ENCODE measurements around the gene PCGF1.

Gene PCGF1

DNA sequence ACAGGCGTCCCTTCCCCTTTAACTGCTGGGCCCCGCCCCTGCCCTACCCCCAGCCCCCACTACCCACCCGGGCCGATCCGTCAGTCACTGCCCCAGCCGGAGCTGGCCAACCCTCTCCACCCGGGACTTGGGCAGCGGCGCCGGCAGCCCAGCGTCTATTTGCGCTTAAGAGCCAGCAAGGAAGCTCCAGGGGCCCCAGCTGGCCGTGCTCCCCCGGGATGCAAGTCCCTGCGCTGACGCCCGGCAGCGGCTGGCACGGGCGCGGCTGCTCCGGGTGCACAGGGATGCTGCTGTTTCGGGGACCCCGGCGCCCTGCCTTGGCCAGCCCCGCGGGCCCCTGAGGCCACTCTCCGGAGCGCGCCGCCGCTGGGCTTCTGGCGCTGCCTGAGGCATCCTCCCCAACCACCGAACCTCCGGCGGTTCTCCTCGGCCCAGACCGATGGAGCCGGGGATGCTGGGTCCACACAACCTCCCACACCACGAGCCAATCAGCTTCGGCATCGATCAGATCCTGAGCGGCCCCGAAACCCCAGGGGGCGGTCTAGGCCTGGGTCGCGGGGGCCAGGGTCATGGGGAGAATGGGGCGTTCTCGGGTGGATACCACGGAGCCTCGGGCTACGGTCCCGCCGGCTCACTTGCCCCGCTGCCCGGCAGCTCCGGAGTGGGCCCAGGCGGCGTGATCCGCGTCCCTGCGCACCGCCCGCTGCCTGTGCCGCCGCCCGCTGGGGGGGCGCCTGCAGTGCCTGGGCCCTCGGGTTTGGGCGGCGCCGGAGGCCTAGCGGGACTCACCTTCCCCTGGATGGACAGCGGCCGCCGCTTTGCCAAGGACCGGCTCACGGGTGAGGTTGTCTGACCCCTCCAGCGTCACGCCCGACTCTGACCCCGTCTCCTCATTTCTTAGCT lies 7.1 kb upstream of the PCGF1 start, which contains the start of gene TLX2:
Gene TLX2 (plus strand): TSS at position 83 of the 903 bp plus-strand sequence. CDS start 357 bp downstream, at position 440.
- DNase-seq: no peak

DNA sequence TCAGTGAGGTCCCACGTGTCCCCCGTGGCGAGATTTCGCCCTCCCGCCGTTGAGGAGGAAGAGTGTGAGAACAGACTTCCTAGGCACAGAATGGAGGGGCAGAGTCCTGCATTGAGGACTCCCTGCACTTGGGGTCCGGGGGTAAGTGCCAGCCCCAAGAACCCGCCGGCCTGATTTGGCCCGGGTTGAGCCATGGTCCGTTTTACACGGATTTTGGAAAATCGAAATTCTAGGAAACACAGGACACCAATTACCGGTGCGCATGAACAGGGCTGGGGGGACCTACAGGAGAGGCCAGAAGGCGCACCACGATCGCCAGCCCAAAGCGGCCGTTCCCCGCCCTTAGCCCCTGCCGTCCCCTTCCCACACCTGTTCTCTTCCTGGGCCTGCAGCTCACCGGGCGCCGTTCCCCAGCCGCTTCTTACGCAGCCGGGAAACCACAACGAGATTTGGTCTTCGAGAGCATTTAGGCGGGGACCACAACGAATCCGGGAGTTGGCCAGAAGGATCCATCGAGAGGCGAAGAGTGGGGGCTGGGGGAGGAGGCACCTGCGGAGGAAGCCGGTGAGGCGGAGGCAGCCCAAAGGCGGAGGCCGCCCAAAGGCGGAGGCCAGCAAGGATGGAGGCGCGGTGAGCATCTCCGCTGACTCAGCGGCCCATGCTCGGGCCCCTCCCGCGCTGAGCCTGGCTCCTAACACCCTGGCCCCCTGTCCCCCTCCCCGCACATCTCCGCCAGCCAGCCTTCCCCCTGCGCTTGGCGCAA lies 6.3 kb upstream of the PCGF1 start:
- DNase-seq: no peak

DNA sequence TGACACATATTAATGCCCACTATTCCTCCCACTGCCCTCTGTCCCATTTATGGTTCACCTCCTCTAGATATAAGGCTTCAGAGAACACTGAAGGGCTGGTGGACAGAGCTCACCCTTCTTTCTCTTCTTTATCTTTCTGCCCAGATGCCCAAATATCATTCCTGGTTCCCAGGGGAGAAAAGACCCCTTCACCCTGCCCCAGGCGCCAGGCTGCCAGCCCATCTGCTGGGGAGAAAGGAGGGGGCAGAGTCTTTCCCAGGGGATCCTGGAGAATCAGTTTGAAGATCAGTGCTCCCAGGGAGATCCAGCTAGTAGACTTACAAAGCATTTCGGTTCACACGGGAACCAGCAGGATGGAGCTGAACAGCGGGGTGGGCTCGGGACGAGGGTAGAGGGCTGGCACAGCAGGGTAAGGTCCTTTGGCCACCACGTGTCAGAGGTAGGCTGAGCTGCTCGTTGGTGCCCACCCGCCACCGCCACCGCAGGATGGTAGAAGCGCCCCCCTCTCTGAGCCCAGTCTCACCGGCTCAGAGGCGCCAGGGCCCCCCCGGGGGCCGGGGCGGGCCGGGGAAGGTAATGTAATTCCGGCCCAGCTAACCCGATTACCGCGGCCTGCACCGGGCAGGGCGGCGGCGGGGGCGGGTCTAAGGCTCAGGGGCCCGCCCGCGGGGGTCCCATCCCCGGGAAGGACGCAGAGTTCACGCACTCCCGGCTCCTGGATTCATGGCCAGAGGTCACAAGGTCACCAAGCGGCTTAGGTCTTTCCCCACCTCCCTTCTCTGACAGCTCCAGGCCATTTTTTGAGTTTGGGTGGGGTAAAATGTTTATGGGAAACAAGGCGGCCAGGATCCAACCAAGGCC lies 5.5 kb upstream of the PCGF1 start:
- DNase-seq: no peak

DNA sequence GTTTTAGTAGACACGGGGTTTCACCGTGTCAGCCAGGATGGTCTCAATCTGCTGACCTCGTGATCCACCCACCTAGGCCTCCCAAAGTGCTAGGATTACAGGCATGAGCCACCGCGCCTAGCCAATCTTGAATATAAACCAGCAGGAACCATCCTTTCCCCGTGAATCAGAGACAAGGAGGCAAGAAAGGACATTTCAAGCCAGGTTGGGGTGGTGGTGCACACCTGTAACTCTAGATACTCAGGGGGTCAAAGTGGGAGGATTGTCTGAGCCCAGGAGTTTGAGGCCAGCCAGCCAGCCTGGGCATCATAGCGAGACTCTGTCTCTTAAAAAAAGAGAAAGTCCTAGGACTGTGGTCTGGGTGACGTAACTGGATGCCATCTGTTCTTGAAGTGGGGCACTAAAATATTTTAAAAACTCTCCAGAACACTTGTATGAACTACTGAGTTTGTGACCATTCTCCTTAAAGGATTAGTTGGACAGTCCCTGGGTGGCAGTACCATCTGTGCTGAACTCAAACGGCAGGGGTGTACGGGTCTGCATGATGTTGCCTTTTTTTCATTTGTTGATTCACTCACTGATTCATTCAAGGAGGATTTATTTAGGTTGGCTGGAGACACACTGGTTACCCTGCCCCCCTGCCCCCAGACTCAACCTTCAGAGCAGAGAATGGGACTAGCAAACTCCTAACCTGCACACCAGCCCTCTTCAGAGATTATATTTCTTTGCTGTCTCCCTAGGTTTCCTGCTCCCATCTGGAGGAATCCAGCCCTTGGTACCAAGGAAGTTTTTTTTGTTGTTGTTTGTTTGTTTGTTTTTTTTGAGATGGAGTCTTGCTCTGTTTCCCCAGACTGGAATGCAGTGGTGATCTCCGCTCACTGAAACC lies 3.9 kb upstream of the PCGF1 start:
- no peak for DNase-seq

DNA sequence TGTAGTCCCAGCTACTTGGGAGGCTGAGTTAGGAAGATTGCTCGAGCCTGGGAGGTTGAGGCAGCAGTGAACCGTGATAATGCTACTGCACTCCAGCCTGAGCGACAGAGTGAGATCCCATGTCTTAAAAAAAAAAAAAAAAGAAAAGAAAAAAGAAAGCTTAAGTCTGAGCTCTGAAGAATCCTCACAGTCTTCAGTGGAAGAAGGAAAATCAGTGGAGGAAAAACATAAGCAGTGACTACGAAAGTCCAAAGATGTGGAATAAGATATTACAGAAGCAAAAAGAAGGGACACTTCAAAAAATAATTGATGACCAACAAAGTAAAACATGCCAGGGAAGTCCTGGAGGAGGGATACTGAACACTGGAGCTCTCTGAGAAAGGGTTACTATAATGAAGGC lies 2.8 kb upstream of the PCGF1 start:
- no peak for DNase-seq

DNA sequence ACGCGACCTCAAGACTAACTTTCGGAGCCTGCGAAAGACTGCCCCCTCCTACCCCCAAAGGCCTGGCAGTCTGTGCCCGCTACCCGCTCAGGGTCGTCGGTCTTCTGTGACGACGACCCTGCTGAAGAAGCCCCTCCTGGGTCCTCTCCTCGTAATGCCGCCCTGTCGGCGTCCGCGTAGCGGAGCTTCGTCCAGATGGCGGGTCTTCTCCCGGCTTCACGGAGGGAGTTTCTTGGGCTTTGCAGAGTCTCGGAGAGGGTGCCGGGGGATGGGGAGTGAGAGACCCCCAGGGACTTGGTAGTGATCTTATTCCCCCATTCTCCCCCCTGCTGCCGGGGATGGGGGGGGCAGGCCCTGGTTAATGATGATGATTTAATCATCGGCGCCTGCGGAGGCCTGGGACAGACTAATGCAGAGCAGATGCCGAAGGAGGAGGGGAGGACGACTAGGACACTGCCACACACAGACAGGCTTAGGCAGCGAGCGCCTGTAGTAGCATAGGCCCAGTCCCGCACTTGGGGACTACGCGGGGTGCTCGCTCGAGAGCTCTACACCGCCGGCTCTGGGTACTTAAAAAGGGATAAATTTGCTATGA lies 528 bp upstream of the PCGF1 start:
- no peak for DNase-seq

DNA sequence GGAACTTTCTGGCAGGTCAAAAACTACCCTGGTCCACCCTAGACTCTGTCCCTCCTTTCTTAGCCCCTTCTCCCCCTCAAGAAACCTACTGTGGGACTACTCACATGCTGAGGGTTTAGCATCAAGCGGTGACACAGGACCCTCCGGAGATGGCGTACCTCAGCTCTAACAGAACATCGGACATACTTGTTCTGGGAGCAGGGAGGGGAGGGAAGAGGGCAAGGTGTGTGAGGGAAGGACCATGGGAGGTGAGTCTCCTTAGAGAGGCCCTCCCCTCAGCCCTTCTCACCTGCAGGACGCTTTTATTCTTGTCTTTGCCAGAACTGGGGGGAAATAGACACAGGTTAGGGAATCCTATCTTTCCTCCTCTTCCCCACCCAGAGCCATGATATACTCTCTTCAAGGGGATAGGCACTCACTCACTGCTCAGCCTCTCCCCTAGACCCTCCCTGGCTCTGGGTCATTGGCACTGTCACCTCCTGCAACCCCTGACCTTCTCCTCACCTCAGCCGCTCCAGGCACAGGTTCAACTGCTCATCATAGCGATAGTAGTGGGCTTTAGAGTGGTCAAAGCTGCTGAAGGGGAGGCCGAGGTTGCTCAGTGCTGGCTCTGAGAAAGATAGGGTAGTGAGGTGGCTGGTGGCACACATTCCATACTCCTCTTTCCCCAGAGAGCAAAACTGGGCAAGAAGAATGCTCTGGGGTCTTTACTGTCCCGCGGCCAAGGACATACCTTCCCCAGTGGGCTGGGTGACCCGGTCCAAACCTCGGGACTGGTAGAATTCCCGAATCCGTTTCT lies 1.8 kb downstream of the PCGF1 start:
- DNase-seq: no peak

DNA sequence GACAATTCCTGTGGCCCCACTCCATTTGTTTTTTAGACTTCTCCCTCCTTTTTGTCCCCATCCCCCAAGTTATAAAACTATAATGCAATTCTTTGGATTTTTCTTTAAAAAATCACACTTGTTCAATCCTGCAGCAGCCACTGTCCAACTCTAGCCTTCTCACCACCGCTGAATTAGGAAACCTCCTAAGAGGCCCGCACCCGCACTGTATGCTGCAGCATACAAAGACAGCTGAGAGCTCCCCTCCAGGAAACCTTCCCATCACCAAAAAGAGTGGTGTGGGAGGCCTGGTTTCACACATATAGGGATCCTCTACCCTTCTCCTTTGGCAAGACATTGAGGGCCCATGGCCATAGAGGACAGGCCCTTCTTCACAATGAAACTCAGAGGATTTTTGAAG lies 2.9 kb downstream of the PCGF1 start:
- DNase-seq: no peak

DNA sequence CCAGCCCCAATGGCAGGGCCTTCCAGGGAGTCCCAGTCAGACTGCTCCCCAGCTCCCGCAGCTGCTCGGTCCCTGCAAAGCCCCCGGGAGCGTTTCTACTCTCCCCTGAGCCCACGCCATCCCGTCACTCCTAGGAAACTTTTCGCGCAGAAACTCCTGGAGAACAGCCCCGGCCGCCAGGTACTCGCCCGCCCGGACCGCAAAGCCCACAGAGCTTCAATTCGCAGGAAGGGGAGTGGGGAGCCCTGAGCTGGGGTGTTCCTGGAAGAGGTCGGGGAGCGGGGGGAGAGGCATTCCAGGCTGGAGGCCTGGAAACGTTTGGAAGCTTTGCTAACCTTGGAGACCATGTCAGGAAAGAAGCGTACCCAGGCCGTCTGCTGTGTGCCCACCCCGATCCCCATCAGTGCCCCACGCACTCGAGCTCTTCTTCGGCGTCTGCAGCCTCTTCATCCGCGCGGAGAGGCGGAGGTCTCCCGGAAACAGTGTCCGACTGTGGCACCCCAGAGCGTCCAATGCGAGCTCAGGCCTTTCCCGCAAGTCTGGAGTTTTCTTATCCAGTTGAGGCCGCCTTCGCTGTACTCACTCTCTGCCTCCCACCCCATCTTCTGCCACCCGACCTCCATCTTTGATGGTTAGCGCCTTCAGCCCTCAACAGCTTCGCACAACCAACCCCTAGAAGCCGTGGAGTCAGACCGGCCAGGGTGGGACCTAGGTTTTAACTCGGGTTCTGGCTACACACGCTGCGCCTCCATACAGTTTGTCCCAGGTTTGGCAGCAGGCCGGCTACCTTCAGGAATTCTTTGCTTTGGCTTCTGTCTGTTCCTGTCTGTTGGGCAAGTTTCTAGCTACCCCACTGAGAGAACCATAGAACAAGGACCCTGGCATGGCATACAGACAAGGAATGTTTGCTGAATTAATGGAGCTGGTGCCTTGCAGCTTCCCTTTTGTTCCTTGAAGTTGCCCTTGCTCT lies 3.7 kb downstream of the PCGF1 start:
- no peak for DNase-seq

DNA sequence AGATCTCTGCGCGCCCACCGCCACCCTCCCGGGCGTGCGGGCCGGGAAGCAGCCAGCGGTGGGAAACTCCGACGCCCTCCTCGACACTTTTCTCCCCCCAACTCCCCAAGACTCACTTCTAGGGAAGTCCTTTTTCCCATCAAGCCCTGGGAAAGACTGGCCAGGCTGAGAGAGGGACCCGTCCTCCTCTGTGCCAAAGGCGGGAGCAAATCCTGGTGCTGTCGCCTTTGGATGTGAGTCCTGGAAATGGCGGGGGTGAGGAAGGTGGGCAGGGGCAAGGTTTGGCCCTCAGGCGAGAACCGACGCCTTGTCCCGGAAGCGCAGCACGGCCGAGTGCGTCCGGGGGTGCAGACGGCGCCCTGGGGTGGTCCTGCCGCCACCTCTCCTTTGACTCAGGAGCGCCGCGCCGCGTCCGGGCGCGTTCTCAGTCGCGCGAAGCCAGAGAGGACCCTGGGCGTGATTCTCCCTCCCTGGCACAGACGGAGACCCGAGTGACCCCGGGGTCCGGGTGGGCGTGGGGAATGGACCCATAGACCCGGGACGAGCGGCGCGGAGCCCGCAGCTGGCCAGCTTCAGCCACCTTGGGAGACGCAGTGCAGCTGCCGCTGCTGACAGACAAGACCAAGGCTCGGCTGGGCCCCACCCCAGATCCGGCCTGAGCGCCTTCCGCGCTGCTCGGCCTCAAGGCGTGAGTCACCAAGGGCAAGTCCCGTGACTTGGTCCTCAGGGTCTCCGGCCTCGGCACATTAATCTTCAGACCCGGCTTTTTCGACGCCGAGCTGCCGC lies 4.6 kb downstream of the PCGF1 start:
- no peak for DNase-seq

DNA sequence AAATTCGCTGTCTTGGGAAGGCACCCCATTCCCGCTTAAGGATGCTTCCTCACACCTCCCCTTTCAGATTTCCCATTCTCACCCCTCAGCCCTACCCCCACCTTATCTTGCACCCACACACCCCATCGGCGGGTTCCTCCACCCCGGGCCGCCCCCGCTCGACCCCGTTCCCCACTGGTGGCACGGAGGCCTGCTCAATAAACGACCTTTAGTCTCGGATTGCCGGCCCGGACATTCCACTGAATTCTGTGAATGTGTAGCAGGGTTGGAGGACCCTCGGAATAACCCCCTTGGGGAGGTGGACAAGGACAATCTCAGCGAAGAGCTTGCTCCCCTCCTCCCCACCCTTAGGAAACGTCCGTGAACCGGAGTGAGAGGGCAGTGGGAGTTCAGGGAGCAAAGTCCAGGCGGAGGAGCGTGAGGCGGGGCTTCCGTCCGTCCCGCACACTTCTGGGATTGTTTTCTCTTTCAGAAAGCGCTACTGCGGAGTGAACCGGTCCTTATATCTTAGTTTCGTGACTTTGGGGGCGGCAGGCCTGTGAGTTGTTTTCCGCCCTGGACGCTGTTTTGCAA lies 5.3 kb downstream of the PCGF1 start:
- DNase-seq: no peak

DNA sequence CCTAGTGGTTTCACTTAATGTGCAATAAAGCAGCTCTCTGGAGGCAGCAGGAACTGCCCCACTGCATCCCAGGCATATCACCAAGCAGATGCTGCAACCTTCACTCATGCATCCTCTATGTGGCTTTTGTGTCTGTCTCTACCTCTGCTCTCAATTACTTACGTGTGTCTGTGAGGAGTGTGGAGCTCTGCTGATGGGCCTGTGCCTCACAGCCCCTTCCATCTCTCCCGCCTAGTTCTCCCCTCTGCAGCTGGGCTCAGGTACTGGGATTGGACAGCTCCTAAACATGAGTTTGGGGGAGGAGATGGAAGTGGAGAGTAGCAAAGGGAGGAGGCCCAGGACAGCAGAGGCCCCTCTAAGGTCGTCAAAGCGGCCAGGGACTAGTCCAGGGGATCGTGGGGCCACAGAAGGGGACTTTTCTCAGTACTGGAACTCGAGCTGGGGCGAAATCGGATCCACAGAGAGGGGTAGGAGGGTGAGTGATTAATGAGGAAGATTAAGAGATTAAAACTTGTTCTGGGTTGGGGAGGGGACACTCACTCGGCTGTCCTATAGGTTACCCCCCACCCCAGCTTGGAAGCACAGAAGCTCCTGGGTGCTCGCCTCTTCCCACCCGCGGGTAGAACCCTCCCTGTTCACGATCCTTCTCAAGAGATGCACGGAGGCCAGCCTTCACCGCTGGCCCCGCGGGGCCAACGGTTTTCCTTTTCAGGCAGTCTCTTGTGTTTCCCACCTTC lies 6.0 kb downstream of the PCGF1 start:
- no peak for DNase-seq

DNA sequence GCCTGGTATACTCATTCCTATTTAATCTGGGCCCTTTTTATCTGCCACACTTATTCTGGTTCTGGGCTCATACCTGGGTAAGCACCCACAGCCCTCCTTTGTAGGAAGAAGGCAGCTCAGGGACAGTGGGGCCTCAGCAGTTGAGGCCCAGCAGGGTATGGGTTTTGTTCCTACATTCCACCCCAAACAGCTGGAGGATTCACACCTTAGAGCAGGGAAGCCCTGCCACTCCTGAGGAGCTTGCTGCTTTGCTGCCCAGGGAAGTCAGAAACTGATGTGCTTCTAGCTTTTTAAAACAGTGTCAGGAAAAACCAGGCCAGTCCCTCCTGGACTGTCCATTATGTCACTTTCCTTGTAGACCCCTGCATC lies 6.9 kb downstream of the PCGF1 start:
- DNase-seq: no peak

DNA sequence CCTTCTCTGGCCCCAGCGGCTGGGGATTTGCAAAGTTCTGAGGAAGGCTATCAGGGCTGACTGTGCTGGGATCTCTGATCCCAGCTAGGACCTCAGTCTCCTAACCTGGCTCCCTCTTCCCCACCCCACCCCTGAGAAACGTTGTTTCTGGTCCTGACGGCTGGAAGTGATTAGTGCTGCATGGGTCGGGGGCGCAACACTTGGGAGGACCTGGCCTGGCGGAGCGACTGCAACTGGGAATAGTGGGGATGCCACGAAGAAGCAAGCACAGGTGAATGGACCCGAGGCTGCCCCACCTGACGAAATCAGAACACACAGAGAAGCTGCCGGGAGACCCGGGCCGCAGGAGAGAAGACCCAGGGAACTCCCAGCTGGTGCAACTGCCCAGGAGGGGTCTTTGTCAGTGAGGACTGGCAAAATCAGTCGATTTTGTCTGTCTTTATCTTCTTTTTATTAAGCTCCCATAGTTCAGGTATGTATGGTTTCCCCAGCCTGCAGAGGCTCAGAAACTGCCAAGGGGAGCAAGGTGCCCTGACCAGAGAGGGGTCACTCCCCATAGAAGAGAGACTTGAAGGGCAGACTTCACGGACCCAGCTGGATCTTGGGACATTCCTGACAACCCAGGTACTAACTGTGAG lies 7.4 kb downstream of the PCGF1 start:
- DNase-seq: no peak

DNA sequence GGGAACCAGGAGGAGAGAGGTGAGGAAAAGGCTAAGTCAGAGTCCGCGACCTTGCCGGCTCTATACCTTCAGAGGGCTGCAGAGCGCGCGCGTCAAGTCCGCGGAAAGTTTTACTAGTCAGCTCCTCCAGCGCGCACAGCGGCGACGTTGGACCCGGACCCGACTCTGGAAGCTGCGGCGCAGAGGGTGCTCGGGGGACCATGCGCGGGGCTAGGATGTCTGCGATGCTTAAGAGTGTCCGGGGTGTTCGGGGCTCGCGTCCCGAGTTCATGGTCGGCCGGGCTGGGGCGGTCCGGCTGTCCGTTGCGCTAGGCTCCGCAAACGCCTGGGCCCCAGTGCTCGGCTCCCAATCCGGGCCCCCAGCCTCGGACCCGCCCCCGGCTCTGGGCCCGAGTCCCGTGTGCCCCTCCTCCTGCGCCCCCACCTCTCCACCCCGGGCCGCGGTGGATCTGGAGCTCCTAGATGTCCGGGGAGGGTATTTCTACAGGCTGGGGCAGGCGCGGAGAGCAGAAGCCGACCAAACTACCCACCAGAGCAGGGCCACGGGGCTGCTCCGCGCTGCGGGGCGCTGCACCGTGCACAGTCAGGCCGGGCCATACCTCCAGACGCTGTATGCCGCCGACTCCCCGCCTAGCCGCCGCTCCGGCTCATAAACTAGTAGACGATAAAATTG lies 8.1 kb downstream of the PCGF1 start, which contains the start of gene LBX2:
Gene LBX2 (minus strand): TSS at position 337 of the 673 bp plus-strand sequence. CDS start 66 bp downstream, at position 271.
- peak; percentile 22 to 31 for DNase-seq

Data from activated CD4-positive, alpha-beta T cell treated with anti-CD3 and anti-CD28 coated beads, Interleukin-2, amount 50 U/mL, for 4 hours (primary cell).